Epithelial cell of proximal tubule (primary cell): ENCODE data around the gene GVQW3. TPM values are rescaled to one million over a fixed set of nuclear protein-coding genes. Genes with fewer than 3 reads are reported as not detected.
A peak's percentile ranks its signal among the peaks of the same experiment; 100 is the strongest.

Experiments
- DNase-seq: peaks from one replicate; pipeline ENCODE4 v3.0.0-alpha.2; 2011; ENCODE audit warnings: low read depth
- H3K4me3 ChIP-seq: 2 replicates; pipeline ENCODE4 v1.5.1; 2011; ENCODE audit warnings: low read depth, mild to moderate bottlenecking, low read length
- CTCF ChIP-seq: conservative IDR thresholded peaks from 2 replicates; pipeline ENCODE4 v1.5.1; 2012; ENCODE audit warnings: low read depth, mild to moderate bottlenecking, low read length
- total RNA-seq: library from RNA; depleted of rRNA; stranded (reverse); fragments of >200 nt; gene quantifications from 2 replicates; pipeline ENCODE4 v1.2.3, GENCODE V29; 2015

Gene GVQW3
- total RNA-seq, 1 donor from 2014 or later = 7.0 TPM

DNA sequence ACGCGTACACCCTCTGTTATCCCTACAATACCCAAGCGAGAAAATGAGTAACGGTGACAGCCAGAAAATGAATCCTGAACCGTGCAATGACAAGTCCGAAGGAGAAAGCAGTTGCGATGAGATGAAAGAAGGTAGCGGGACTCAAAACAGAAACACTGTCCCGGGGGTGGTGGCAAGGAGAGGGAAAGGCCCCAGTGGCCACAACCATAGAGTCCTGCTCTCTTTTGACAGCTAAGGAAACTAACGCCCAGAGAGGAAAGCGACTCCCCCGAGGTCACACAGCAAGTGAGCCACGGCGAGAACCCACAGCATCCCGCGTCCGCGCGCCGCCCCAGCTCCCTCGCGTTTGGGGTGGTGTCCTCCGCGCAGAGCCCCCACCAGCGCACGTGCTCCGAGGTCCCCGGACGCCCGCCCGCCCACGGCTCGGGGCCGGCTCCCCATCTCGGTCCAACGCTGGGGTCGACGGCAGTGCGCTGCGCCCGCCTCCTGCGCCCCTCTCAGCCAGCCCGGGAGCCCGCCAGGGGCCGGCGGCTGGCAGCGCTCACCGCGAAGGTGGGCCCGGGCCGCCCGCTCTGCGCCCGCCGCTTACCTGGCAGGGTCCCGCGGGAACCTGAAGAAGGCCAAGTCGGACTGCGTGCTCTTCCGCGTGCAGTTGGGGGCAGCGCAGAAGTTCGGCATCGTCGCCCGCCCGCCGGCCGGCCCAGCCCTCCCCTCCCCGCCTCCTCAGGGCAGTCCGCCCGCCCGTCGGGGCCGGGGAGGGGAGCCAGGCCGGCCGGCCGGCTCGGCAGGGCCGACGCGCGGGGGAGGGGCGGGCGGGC, 755 bp upstream of the GVQW3 start:
- TF ChIP-seq CTCF = no peak
- DNase-seq = no peak
- H3K4me3 ChIP-seq = peak overlapping the region; percentile 92

- H3K4me3 ChIP-seq = peak overlapping the region; percentile 92
- TF ChIP-seq CTCF = no peak
- no peak for DNase-seq
Observed at GRCh38 chr11:76382209-76382608, 1.1 kb downstream of the GVQW3 start.

GRCh38 chr11:76385903-76386302, 4.8 kb downstream of the GVQW3 start:
- DNase-seq = peak; percentile 87
- TF ChIP-seq CTCF = no peak
- H3K4me3 ChIP-seq = no peak overlapping the region

GRCh38 chr11:76388408-76388807, 7.3 kb downstream of the GVQW3 start:
- no peak overlapping the region for H3K4me3 ChIP-seq
- no peak for TF ChIP-seq CTCF
- DNase-seq = no peak

DNA sequence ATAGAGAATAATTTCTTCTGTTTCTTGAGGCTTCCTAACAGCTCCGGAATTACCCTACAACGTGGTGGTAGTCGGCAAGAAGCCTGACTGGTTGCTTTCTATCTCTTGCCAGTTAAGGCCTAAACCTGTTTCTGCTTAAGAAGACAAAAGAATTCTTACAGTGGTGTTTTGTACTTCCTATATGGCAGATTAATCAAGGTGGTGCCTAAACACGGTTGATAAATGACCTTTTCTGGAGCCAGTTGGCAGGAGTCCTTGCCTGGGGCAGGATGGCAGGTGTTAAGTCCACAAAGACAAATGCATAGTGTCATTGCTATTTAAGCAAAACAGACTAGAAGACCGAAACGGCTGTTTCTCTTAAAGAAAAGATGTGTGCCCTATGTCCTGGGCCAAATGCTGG, 9.9 kb downstream of the GVQW3 start:
- TF ChIP-seq CTCF = no peak
- no peak overlapping the region for H3K4me3 ChIP-seq
- no peak for DNase-seq

DNA sequence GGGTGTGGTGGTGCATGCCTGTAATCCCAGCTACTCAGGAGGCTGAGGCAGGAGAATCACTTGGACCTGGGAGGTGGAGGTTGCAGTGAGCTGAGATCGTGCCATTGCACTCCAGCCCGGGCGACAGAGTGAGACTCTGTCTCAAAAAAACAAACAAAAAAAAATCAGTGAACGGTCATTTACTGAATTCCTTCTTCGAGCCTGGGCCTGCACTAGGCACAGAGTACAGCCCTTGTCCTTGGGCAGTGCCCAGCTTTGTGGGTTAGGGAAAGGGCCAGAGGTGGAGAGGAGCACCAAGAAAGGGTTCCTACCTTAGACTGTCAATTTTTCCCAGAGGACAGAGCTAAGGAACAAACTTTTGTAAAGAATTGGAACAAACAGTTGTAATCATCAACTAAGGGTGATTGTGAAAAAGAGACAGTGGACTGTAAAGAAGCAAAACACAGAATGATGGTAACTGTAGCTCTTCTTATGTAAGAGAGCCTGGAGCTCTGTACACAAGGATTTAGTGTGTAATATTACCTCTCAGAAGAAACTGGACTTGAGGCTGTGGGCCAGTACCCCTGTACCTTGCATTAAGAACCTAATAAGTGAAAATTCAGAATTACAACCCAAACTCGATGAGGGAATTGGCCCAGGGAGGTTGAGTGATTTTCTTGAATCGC, 10.8 kb downstream of the GVQW3 start:
- no peak overlapping the region for H3K4me3 ChIP-seq
- no peak for DNase-seq
- no peak for TF ChIP-seq CTCF
